ENCODE results near the gene ACVR1C.

- no peak for TF ChIP-seq CTCF (conservative IDR thresholded peaks at IDR 0.05; ENCODE audit: low read depth, low read length)
- no peak for TF ChIP-seq EZH2phosphoT487 (IDR thresholded peaks at IDR 0.05; ENCODE audit: borderline replicate concordance, low read length)
- no peak for TF ChIP-seq EZH2 (IDR thresholded peaks at IDR 0.05; ENCODE audit: low read length, unreplicated experiment)
Observed at GRCh38 chr2:157631861-157632260, 3.2 kb upstream of the ACVR1C start.
